ENCODE results near the gene TOM1L2.
"Not testable (repeated sequence)": the region's sequence is repeated elsewhere in the genome, so short reads cannot be mapped to it uniquely, and the experiment has no call there.

The TOM1L2 gene

DNA sequence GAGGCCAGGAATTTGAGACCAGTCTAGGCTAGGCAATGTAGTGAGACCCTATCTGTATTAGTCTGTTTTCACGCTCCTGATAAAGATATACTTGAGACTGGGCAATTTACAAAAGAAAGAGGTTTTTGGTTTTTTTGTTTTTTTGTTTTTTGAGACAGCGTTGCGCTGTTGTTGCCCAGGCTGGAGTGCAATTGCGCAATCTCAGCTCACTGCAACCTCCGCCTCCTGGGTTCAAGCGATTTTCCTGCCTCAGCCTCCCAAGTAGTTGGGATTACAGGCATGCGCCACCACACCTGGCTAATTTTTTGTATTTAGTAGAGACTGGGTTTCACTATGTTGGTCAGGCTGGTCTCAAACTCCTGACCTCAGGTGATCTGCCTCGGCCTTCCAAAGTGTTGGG is 23.7 kb upstream of the TOM1L2 start:
- in situ Hi-C loops (cut with MboI; ENCODE audit: low sequenced_read_pairs), result not testable (repeated sequence)

DNA sequence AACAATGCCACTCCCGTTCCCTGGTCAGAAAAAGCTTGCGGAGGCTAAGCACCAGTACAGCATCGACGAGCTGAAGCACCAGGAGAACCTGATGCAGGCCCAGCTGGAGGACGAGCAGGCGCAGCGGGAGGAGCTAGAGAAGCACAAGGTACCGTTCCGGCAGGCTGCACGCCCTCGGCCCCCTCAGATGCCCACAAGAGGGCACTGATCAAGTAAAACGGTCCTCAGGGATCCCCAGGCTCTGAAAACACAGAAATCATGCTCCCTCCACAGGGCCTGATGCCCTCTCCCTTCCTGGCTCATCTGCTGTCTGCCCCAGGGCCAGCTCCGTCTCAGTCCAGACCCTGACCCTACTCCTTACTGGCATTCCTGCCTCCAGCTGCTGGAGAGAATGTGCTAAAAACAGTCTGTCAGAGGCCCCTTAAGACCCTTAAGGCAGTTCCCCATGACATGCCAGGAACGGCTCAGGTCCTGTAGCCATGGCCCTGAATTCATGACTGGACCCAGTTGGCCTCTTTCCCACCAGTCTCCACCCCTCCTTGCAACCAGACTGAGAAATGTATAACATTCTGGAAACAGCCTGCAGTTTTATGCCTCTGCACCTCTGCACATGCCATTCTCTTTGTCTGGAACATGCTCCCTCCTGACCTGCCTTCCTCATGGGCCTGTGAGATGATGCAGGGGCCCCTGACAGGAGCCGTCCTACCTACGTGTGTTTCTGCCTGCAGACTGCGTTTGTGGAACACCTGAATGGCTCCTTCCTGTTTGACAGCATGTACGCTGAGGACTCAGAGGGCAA is 22.3 kb upstream of the TOM1L2 start:
- in situ Hi-C loops (cut with MboI; ENCODE audit: low sequenced_read_pairs), result no loop called here

DNA sequence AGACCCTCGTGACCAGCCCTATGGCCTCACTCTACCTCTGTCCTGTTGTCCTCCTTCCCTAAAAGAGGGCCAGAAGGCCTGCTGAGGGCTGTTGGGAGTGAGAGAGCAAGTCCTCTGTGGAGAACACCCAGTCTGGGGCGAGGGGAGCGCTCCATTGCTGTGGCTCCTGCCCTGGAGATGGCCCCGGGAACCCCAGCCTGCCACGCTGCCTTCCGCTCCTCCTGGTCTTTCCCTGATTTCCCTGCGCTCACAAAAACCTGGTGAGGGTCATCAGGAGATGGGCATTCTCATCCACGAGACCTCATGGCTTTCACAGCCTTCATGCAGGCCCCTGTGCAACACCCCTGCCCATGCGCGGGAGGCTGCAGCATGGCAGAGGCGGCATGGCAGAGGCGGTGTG is 21.7 kb upstream of the TOM1L2 start:
- in situ Hi-C loops (cut with MboI; ENCODE audit: low sequenced_read_pairs), result no loop called here

DNA sequence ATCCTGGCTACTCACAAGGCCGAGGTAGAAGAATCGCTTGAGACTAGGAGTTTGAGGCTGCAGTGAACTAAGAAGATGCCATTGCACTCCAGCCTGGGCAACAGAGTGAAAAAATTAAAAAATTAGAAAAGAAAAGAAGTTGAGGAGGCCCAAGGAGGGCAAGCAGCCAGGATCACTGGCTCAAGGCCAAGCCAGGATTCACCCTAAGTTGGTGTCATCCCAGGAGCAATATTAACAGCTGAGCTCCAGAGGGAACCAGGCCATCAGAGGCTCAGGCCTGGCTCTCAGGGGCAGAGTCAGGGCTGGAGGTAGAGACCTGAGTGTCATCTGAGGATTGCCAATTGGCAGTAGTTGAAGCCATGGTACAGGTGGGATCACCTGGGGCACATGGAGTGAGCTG is 21.2 kb upstream of the TOM1L2 start:
- in situ Hi-C loops (cut with MboI; ENCODE audit: low sequenced_read_pairs), result no loop called here

DNA sequence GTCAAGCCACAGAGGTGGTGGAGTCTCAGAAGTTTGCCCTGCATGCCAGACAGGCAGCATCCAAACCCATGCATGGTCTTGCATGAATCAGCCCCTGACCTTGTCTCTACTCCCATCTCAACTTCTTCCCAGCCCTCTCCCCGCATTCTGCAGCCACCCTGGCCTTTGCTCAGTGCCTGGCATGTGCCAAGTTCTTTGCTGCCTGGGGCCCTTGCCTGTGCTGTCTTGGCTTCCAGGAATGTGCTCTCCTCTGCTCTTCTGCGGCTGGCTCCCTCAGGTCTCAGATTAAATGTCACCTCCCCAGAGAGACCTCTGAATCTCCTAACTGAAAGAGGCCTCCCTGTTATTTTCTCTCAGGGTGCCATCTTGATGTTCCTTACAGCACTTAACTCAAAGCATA is 18.1 kb upstream of the TOM1L2 start:
- in situ Hi-C loops (cut with MboI; ENCODE audit: low sequenced_read_pairs), result no loop called here

DNA sequence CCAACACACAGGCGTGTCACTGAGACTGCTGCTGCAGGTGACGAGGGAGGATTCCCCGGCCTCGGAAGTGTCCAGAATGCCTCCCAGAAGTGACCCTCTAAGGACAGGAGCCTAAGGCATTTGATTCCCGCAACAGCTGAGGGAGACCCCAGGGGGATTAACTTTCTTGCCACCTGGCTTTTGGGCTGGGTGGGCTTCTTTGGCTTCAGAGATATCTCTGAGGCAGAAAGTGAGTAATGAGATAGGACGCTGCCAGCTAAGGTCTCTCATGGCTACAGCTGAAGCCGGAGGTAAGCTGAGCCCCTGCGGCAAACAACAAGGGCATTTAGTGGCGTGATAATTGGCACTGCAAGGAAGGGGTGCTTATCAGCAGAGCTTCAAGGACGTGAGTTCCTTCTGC is 17.4 kb upstream of the TOM1L2 start:
- in situ Hi-C loops (cut with MboI; ENCODE audit: low sequenced_read_pairs), result no loop called here

DNA sequence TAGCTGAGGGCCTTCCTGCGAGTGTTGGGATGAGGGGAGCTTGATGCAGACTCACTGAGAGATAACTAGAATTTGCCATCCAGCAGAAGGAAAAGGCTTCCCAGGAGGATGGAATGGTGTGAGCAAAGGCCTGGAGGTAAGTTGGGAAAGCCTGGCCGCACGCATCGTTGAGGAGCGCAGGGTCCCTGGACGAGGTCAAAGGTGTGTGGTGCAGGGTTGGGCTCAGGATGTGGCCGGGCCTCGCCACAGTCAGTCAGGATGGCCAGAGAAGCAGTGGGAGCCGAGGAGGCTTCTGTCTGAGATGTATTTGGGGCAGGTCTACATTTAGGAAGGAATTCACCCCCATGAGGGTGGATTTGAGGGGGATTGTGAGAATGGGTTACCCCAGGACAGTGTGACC is 16.9 kb upstream of the TOM1L2 start:
- in situ Hi-C loops (cut with MboI; ENCODE audit: low sequenced_read_pairs), result no loop called here

DNA sequence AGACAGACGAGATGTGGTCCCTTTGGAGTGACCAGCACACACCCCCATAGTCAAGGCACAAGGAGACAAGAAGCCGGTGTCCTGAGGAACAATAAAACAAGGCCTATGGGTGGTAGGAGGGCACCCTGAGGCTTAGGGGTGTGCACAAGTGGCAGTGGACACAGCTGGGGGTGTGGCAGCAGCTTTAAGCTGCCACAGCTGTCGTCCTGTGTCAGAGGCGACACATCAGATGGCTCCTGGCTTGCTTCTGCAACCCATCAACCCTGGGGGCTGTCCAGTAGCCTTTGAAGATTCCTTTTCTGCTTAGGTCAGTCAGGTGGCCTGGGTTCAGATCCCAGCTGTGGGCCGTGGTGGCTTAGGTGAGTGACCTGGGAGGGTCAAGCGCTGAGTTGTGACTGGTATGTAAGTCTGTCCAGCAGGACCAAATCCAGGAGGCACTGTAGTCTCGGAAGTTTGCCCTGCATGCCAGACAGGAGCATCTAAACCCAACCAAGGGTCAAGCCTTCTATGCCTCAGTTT is 16.3 kb upstream of the TOM1L2 start:
- in situ Hi-C loops (cut with MboI; ENCODE audit: low sequenced_read_pairs), result no loop called here

DNA sequence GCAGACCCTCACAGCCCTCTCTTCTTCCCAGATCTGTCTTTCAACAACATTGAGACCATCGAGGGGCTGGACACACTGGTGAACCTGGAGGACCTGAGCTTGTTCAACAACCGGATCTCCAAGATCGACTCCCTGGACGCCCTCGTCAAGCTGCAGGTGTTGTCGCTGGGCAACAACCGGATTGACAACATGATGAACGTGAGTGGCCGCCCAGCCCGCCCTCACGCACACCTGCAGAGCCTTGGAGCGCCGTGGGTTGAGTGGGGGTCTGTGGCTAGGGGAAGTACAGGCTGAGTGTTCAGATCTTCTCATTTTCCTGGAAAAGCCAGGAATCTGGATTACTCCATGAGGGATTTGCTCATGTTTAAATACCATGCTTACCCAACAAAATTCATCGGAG is 15.7 kb upstream of the TOM1L2 start:
- in situ Hi-C loops (cut with MboI; ENCODE audit: low sequenced_read_pairs), result no loop called here

DNA sequence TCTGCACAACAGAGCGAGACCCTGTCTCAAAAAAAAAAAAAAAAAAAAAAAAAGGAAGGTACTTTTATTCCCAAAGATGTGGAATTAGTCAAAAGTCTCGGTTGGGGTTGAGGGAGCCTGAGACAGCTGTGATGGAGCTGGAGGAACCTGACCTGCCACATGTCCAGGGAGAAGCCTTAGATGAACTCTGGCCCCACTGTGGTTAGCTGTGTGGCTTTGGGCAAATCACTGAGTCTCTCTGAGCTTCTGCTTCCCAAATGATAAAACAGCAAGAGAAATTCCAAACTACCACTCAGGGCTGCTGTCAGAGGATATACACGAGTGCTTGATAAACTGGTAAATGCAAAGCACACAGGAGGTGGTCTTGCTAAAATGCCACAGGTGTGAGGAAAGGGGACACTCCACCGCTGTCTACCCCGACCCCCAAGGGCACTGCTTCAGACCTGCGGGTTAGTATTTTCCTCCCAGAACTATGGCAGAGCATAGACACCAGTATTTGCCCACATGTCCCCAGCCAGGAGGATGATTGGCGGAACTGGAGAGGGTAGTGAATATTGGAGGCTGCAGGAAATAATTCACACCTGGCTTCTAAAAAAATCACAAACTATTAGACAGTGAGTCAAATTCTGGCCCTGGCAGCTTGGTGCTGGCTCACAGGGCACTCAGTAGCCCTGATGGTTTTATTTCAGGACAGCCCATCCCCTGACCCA is 15.1 kb upstream of the TOM1L2 start:
- in situ Hi-C loops (cut with MboI; ENCODE audit: low sequenced_read_pairs), result no loop called here

DNA sequence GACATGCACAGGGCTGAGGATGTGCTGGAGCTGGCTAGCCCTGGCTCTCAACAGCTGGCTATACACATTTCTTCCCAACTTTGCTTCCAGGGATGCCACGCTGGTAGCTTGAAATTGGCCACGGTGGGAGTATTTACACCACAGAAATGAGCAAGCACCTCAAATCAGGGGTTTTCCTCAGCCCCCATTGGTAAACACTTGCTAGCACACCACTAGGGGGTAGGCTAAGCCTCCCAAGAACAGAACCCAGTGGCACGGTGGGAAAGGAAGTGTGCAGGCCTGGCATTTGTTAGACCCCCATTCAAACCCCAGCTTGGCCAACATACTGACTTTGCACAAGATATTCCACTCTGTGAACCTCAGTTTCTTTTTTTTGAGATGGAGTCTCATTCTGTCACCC is 13.4 kb upstream of the TOM1L2 start:
- in situ Hi-C loops (cut with MboI; ENCODE audit: low sequenced_read_pairs), result no loop called here

DNA sequence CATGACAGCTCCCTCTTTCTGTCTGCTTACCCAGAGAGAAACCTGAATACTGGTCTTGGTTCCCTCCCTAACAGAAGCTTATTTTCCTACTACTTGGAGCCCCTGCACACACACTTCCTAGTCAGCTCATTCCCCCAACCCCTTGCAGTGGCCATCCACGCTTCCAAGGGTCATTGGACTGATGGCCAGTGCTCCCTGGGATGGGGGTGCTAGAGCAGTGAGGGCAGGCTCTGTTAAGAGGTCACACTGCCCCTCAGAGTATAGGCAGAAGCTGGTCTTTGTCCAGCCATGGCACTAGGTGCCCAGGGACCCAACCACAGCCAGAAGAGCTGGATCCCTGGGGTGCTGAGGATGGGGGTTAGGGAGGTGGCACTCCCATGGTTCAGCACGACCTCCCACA is 13.0 kb upstream of the TOM1L2 start:
- in situ Hi-C loops (cut with MboI; ENCODE audit: low sequenced_read_pairs), result no loop called here

DNA sequence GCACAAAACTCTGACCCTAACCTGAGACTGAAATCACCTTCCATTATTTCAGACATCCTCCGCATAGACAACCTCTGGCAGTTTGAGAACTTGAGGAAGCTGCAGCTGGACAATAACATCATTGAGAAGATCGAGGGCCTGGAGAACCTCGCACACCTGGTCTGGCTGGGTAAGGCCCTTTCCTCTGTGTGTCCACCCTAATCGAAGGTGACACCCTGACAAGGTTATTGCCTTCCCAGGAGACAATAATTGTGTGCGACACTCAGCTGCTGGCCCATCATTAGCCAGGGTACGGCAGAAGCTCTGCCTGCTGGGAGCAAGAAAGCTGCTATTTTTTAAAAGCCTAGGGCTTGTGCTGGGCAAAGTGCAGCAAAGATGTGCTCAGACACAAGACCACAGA is 11.6 kb upstream of the TOM1L2 start:
- in situ Hi-C loops (cut with MboI; ENCODE audit: low sequenced_read_pairs), result no loop called here

DNA sequence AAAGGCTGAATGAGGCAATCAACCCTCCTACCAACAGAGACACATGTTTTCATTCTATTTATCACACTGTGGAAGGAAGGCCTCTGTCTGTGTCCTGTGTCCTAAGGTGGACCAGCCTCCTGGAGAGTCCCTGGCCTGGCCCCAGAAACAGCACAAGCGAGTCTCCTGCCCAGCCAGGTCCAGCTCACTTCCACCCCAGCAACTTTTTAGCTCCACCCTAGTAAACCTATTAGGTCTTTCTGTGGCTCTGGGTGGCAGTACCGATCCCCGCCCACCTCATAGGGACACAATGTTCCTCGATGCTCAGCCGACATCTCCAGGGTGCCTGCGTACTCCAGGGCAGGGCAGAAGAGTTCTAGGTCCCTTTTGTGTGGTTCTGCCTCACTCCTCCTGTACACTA is 11.2 kb upstream of the TOM1L2 start:
- in situ Hi-C loops (cut with MboI; ENCODE audit: low sequenced_read_pairs), result no loop called here

DNA sequence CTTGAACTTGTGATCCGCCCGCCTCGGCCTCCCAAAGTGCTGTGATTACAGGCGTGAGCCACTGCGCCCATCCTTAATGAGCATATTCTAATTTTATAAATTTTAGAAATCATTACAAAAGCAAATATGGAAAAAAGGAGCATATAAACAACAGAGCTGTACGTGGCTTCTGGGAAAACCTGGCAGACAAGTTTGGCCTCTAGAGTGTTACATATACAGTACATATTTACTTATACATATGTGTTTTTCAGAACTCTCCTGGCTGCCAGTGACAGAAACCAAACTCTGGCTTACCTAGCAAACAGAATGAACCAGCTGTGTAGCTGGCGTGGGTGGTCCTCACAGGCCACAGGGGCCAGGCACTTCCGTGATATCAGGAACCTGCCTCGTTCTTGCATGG is 10.6 kb upstream of the TOM1L2 start:
- in situ Hi-C loops (cut with MboI; ENCODE audit: low sequenced_read_pairs), result no loop called here

DNA sequence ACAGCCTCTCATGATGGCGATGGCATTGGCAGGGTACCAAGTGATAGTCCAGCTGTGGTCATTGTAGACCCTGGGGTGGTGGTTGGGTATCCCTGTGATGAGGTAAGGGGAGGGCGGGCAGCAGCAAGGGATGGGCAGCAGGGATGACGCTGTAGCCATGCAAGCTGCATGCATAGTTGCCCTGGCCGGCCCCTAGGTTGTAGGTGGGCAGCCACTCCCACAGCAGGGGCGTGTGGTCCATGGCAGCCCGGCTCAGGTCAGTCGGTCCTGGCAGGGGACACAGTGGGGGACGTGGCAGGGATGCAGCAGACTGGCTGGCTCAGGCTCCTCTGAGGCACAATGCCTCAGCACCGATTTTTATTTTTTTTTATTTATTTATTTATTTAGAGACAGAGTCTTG is 9.1 kb upstream of the TOM1L2 start:
- in situ Hi-C loops (cut with MboI; ENCODE audit: low sequenced_read_pairs), result no loop called here

DNA sequence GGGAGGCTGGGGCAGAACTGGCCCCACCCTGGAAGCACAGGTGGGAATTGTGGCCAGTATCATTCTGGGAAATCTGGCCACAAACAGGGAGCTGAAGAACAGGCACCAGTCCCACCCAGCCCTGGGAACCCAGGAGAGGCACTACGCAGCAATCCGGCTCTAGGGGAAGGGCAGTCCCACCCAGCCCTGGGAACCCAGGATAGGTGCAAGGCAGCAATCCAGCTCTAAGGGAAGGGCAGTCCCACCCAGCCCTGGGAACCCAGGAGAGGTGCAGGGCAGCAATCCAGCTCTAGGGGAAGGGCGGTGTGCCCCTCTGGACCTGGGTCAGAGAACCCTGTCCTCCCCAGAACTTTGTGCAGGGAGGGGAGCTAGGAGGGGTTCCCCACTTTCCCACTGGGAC is 7.6 kb upstream of the TOM1L2 start:
- in situ Hi-C loops (cut with MboI; ENCODE audit: low sequenced_read_pairs), result no loop called here

DNA sequence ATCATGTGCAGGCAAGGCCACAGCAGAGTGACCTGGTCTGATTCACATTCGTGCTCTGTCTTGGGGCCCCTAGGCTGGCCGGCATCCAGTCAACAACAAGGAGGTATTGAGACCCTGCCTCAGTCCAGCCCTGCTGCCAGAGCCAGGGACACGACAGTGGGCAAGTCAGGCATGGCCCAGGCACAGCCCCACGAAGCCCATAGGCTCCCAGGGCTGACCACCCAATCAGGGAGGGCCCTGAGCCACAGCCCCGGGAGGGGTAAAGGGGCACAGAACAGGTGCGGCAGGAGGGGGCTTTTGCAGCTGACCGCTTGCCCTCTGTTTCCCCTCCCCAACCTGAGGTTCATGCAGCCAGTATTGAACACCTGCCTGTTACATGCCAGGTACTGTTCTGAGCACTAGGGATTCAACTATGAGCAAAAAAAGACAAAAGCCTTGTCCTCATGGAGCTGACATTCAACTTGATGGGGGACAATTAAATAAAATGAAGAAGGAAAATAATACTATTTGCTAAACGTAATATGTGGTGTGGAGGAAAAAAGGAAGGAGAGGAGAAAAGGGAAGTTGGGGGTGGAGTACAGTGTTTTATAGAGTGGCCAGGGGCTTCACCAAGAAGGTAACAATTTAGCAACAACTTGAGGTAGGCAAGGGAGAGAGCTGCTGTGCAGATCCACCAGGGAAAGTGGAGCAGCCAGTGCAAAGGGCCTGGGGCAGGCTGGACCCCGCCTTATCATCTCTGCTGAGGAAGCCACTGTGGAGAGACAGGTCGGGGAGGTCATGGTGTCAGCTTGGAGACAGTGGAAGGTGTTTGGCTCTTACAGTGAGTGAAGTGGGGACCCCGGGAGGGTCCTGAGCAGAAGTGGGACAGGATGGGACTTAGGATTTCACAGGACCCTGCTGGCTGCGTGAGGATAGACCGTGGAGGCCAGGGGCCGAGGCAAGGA is 6.6 kb upstream of the TOM1L2 start:
- in situ Hi-C loops (cut with MboI; ENCODE audit: low sequenced_read_pairs), result no loop called here

DNA sequence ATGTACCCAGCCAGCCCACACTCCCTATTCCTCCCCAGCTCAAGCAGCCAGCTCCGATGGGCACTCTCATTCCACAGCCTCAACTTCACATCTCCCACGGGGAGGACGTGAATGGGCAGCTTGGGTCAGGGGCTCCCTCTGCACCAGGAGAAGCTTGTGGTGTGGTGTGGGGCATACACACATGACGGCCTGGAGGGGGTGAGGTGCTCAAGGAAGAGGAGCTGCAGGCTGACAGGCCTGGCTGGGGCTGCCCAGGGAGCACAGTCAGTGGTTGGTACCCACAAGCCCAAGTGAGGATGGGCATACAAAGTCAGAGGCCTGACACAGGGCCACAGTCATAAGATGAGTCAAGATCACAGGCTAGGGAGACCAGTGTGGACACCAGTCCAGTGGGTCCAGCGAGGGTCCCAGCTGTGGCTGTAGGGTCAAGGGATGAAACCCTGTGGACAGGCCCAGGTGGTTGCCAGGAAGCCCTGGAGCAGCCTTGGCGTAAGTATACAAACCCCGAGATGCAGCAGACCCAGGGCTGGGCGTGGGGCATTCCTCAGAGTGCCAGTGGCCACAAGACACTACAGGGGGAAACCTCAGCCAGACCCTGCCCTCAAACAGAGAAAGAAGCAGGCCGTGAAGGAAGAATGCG is 4.9 kb upstream of the TOM1L2 start:
- in situ Hi-C loops (cut with MboI; ENCODE audit: low sequenced_read_pairs), result no loop called here

DNA sequence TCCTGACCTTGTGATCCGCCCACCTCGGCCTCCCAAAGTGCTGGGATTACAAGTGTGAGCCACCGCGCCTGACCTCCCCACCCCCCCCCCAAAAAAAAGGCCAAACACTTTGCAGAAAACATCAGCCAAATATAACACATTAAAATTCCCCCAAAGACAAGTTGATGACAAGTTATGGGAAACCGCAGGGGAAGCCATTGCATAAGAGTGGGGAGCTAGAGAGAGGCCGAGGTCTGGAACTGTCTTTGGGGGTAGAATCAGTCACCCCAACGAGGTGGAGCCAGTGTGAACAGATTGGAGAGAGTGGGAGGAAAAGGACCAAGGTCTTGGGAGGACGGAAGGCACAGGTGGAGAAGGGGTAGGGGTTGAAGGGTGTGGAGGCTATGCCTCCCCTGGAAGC is 3.2 kb upstream of the TOM1L2 start:
- in situ Hi-C loops (cut with MboI; ENCODE audit: low sequenced_read_pairs), result no loop called here

DNA sequence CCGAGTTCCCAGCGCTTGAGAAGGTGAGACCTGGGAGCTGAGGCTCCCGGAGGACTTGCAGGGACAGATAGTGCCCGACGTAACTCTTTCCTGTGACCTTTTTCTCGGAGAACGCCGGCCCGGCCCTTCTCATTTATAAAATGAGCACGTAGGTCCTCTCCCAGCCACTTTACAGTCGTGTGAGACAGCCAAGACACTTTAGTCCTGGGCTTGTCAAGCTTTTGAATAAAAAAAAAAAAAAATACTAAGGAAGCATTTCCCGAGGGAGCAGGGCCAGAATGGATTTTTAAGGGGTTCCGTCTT is 703 bp upstream of the TOM1L2 start:
- in situ Hi-C loops (cut with MboI; ENCODE audit: low sequenced_read_pairs), result no loop called here

All from HL-60/S4 treated with phorbol 12-myristate 13-acetate at 8.2 ng/mL for 4 days and 3 days (cell line).